GM03348 (cell line): Measurements from ENCODE around the gene MED10.

Experiments
- DNase-seq: peaks from one replicate; pipeline ENCODE4 v3.0.0; 2012; ENCODE audit warnings: low spot score

The MED10 gene

DNA sequence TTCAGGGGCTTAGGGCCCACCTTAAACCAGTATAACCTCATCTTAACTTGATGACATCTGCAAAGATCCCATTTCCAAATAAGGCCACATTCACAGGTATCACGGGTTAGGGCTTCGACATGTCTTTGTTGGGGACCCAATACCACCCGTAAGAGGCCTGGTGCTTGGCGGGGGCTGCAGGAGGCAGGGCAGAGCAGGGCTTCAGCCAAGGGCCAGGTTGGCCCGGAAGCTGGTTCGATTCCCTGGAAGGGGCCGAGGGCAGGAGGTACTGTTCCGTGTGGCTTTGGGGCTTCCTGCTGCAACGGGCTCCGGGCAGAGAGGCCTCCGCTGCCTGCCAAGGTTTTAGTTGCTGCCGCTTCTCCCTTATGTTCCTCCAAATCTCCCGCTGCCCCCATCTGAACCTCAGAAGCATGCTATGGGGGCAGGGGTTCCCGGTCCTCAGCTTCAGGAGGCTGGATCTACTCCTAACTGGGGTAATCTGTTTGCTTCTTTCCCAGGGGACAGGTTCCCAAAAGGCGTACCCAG, 29.8 kb downstream of the MED10 start:
- no peak for DNase-seq

DNA sequence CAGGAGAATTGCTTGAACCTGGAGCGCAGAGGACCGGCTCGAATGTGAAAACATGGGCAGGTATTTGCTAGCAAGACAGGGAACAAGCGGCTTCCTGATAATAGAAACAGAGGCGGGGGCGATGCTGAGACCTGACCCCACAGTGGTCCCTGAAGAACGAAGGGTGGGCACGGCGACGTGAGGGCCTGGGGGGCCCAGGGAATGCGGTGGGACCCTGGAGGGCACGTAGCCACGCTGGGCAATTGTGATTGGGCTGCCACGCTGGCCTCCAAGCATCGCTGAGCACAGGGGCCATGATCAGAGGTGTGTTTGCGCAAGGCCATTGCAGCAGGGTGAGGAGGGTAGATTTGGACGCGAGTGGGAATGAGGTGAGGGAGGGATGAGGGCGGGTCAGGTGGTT, 30.7 kb downstream of the MED10 start:
- no peak for DNase-seq

GRCh38 chr5:6347165-6347564, 31.2 kb downstream of the MED10 start:
- no peak for DNase-seq

DNA sequence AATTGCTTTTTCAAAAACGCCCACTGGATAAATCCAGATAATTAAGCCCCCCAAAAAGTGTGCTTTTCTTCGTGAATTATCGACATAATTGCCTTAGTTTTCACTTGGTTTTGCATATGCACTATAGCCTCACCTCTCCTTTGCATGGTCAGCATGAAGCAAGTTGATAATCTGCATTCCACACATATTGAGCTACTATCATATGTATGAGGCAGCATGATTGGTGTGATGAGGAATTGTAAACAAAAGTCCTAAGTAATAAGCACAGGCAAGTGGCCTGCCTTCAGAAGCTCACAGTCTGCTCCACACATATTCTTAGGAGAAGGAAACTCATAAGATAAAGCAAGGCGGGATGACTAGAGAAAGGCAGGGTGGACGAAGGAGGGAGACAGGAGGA, 33.8 kb downstream of the MED10 start:
- no peak for DNase-seq

- DNase-seq = no peak
Observed at GRCh38 chr5:6343951-6344592, 34.3 kb downstream of the MED10 start.

DNA sequence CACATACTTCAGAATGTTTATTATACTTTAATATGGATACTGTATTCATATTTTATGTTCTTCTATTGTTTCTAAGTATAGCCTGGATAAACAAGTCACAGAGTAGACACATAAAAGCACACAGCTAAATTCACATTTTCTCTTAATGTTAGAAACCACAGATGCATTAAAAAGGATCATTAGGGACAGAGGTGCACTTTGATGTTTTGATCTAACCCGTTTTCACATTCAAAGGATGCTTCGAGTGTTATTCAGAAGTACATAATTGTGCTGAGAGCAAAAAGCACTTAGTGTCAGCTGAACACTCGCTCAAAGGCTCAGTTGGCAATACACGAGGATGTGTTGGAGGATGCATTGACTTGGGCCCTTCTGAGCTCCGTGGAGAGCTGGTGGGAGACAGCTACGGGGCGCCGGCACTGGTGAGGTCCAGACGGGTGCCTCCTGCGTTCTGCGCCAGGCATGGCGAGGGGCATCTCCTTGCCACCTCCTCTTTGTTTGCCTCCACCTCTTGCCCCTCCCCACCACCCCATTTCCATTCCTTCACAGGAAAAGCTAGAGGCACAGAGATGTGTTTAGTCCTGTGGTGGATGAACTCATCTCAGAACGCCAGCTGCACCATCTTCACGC, 35.5 kb downstream of the MED10 start:
- DNase-seq = no peak

DNA sequence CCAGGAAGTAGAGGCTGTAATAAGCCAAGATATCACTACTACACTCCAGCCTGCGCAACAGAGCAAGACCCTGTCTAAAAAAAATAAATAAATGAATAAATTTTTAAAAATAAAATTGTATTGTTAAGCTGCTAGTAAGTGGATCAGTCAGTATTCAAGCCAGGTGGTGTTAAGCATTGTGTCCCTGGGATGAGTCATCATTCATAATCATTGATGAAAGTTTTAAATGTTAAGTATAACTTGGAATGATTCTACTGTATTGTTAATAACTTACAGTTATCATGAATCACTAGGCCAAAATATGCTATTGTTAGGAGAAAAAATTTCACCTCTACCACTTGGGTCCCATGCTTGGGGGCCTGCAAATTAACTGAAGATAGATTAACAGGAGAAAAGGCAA, 38.2 kb downstream of the MED10 start:
- DNase-seq = no peak

GRCh38 chr5:6338871-6339270, 39.5 kb downstream of the MED10 start:
- DNase-seq = no peak

GRCh38 chr5:6338135-6338534, 40.2 kb downstream of the MED10 start:
- no peak for DNase-seq

DNA sequence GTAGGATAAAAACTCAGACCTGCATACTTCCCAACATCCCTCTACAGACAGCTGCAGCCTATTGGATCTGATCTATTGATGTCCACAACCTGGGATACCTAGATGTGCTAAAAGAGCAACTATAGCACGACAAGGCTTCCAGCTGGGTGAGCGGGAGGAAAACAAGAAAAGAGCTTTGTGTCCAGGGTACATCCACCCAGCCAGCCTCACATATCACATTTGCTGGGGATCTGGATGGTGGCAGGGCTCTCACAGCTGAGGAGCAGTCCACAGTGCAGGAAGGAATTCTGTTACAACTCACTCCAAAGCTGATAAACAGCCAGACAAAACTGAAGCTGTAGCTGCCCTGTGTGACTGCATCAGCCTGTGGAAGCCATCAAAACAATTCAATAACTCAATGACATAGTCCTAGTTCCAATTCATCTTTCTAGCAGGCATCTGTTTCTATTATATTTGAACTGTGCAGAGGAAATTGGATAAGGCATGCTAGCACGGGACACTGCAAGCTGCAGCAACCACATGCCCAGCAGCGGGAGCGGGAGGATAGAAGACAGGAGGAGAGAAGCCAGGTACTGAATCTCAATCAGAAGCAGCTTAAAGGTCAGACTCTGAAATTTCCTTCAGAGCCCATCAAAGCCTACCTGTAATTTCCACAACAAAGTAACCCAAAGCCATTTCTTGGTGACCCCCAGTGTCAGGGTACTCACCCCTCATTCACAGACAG, 45.0 kb downstream of the MED10 start:
- DNase-seq = no peak

- DNase-seq = peak; percentile 23
Observed at GRCh38 chr5:6328173-6328572, 50.2 kb downstream of the MED10 start.

- no peak for DNase-seq
Observed at GRCh38 chr5:6326776-6327175, 51.6 kb downstream of the MED10 start.

DNA sequence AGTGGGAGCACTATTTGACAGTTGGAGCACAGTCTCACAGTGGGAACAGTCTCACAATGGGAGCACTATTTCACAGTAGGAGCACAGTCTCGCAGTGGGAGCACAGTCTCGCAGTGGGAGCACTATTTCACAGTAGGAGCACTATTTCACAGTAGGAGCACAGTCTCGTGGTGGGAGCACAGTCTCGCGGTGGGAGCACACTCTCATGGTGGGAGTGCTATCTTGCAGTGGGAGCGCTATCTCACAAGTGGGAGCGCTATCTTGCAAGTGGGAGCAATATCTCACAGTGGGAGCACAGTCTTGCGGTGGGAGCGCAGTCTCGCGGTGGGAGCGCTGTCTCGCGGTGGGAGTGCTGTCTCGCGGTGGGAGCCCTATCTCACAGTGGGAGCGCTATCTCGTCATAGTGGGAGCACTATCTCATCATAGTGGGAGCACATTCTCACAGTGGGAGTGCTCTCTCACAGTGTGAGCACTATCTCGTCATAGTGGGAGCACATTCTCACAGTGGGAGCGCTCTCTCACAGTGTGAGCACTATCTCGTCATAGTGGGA, 56.1 kb downstream of the MED10 start:
- no peak for DNase-seq
